Skin epidermis (tissue), 12 donors: Measurements from ENCODE around the gene ZCCHC7.

Experiments used
- H3K27ac ChIP-seq, 21 experiments: fragments of 200-600 bp; sonication (generic) in 11 of 21; one replicate each; pipeline ENCODE4 v1.5.0; 2020; ENCODE audit warnings: mild to moderate bottlenecking in 3 of 21, inconsistent platforms in 2 of 21, moderate library complexity in 2 of 21
- H3K4me3 ChIP-seq, 7 experiments: fragments of 200-600 bp; sonication (generic) in 2 of 7; one replicate each; pipeline ENCODE4 v1.5.0; 2020; ENCODE audit warnings: inconsistent platforms in 2 of 7, mild to moderate bottlenecking in 2 of 7, moderate library complexity in 1 of 7

The ZCCHC7 gene

GRCh38 chr9:37350486-37351190 is 230.3 kb downstream of the ZCCHC7 start:
- no peak overlapping the region for H3K27ac ChIP-seq

GRCh38 chr9:37353791-37354190 is 233.4 kb downstream of the ZCCHC7 start:
- Histone ChIP-seq H3K4me3 (no peak overlapping the region), H3K27ac (no peak overlapping the region)

More at GRCh38 chr9:37350486-37351190, 230.3 kb downstream of the ZCCHC7 start:
- H3K4me3 ChIP-seq = no peak overlapping the region

GRCh38 chr9:37362430-37362829 is 242.1 kb downstream of the ZCCHC7 start:
- Histone ChIP-seq H3K27ac (no peak overlapping the region), H3K4me3 (no peak overlapping the region)

- no peak overlapping the region for H3K27ac ChIP-seq
- H3K4me3 ChIP-seq = no peak overlapping the region
Measured at GRCh38 chr9:37363124-37363523, 242.8 kb downstream of the ZCCHC7 start.

- no peak overlapping the region for H3K4me3 ChIP-seq
- H3K27ac ChIP-seq = no peak overlapping the region
Measured at GRCh38 chr9:37364136-37364535, 243.8 kb downstream of the ZCCHC7 start.

GRCh38 chr9:37364751-37365360 is 244.5 kb downstream of the ZCCHC7 start:
- no peak overlapping the region for H3K4me3 ChIP-seq
- no peak overlapping the region for H3K27ac ChIP-seq

- no peak overlapping the region for H3K4me3 ChIP-seq
- H3K27ac ChIP-seq = no peak overlapping the region
Measured at GRCh38 chr9:37369671-37370070, 249.3 kb downstream of the ZCCHC7 start.

- H3K4me3 ChIP-seq = no peak overlapping the region
- H3K27ac ChIP-seq = no peak overlapping the region
Measured at GRCh38 chr9:37370282-37370681, 249.9 kb downstream of the ZCCHC7 start.

- Histone ChIP-seq H3K27ac (peak overlapping the region in 1 of 21 experiments; percentile 68), H3K4me3 (no peak overlapping the region)
Measured at GRCh38 chr9:37370968-37371563, 250.7 kb downstream of the ZCCHC7 start.

GRCh38 chr9:37371565-37372464 is 251.4 kb downstream of the ZCCHC7 start:
- H3K27ac ChIP-seq = peak overlapping the region in 1 of 21 experiments; percentile 68
- no peak overlapping the region for H3K4me3 ChIP-seq

GRCh38 chr9:37372839-37373238 is 252.5 kb downstream of the ZCCHC7 start:
- Histone ChIP-seq H3K27ac (no peak overlapping the region), H3K4me3 (no peak overlapping the region)

- no peak overlapping the region for H3K4me3 ChIP-seq
- H3K27ac ChIP-seq = no peak overlapping the region
Measured at GRCh38 chr9:37373621-37374020, 253.2 kb downstream of the ZCCHC7 start.

- Histone ChIP-seq H3K27ac (no peak overlapping the region), H3K4me3 (no peak overlapping the region)
Measured at GRCh38 chr9:37374892-37375291, 254.5 kb downstream of the ZCCHC7 start.

- Histone ChIP-seq H3K4me3 (no peak overlapping the region), H3K27ac (no peak overlapping the region)
Measured at GRCh38 chr9:37377688-37378612, 257.6 kb downstream of the ZCCHC7 start.

- no peak overlapping the region for H3K4me3 ChIP-seq
- H3K27ac ChIP-seq = no peak overlapping the region
Measured at GRCh38 chr9:37378613-37379004, 258.2 kb downstream of the ZCCHC7 start.

GRCh38 chr9:37379835-37380234 is 259.5 kb downstream of the ZCCHC7 start:
- no peak overlapping the region for H3K27ac ChIP-seq
- H3K4me3 ChIP-seq = no peak overlapping the region

GRCh38 chr9:37380570-37380969 is 260.2 kb downstream of the ZCCHC7 start:
- no peak overlapping the region for H3K4me3 ChIP-seq
- H3K27ac ChIP-seq = no peak overlapping the region

- no peak overlapping the region for H3K27ac ChIP-seq
- no peak overlapping the region for H3K4me3 ChIP-seq
Measured at GRCh38 chr9:37381094-37381741, 260.8 kb downstream of the ZCCHC7 start.
